ENCODE measurements around the gene FEZF1. TPM values are rescaled to one million over a fixed set of nuclear protein-coding genes. Genes with fewer than 3 reads are reported as not detected.

The FEZF1 gene
- total and polyA plus RNA-seq, 8 donors = not detected

- no peaks in the 10 kb centered on the region for H3K36me3 ChIP-seq
- intact Hi-C loops (cut with DNase I; ENCODE audit: low total_unique reads) = no loop called here
- H3K9me3 ChIP-seq = peaks cover 0 to 7% (median 0%) of the 10 kb centered on the region in 4 donors
- H3K4me3 ChIP-seq = peak overlapping the region in 1 of 4 donors; percentile 25
- DNase-seq = peak in 1 of 2 donors; percentile 6
- TF ChIP-seq EP300 (IDR thresholded peaks at IDR 0.05) (no peak), CTCF (IDR thresholded peaks at IDR 0.05) (no peak), POLR2A (IDR thresholded peaks at IDR 0.05) (no peak), POLR2AphosphoS5 (IDR thresholded peaks at IDR 0.05) (no peak)
- no peak overlapping the region for H3K27ac ChIP-seq
- H3K4me1 ChIP-seq = peaks cover 13 to 37% (median 26%) of the 10 kb centered on the region in 4 donors
- peaks cover 17 to 74% (median 63%) of the 10 kb centered on the region in 3 donors for H3K27me3 ChIP-seq
- WGBS, 5 donors = 7 to 10% (median 10%) methylated on average over 25 of the region's 25 CpGs
Measured at GRCh38 chr7:122315507-122316466, 11.2 kb upstream of the FEZF1 start.

GRCh38 chr7:122314284-122314683, 9.7 kb upstream of the FEZF1 start:
- H3K27ac ChIP-seq = no peak overlapping the region
- 20 to 30% (median 26%) methylated on average over 4 of the region's 4 CpGs for WGBS, 5 donors

GRCh38 chr7:122312789-122313188, 8.2 kb upstream of the FEZF1 start:
- WGBS, 5 donors = 17 to 30% (median 21%) methylated on average over 3 of the region's 3 CpGs
- TF ChIP-seq POLR2AphosphoS5 (IDR thresholded peaks at IDR 0.05) (no peak), CTCF (IDR thresholded peaks at IDR 0.05) (no peak), EP300 (IDR thresholded peaks at IDR 0.05) (no peak)
- peaks cover 0 to 7% (median 0%) of the 10 kb centered on the region in 4 donors for H3K9me3 ChIP-seq

More at GRCh38 chr7:122314284-122314683, 9.7 kb upstream of the FEZF1 start:
- Histone ChIP-seq H3K9me3 (peaks cover 0 to 7% (median 0%) of the 10 kb centered on the region in 4 donors), H3K27me3 (peaks cover 26 to 89% (median 78%) of the 10 kb centered on the region in 3 donors), H3K4me3 (no peak overlapping the region), H3K36me3 (no peaks in the 10 kb centered on the region), H3K4me1 (peaks cover 18 to 51% (median 37%) of the 10 kb centered on the region in 4 donors)
- intact Hi-C loops (cut with DNase I; ENCODE audit: low total_unique reads) = no loop called here
- TF ChIP-seq POLR2A (IDR thresholded peaks at IDR 0.05) (no peak), CTCF (IDR thresholded peaks at IDR 0.05) (no peak), POLR2AphosphoS5 (IDR thresholded peaks at IDR 0.05) (no peak), EP300 (IDR thresholded peaks at IDR 0.05) (no peak)
- no peak for DNase-seq

GRCh38 chr7:122311734-122312450, 7.3 kb upstream of the FEZF1 start:
- DNase-seq = peak in 1 of 2 donors; percentile 45
- TF ChIP-seq EP300 (IDR thresholded peaks at IDR 0.05) = no peak
- TF ChIP-seq POLR2AphosphoS5 (IDR thresholded peaks at IDR 0.05) = no peak
- TF ChIP-seq POLR2A (IDR thresholded peaks at IDR 0.05) = no peak
- no peak for TF ChIP-seq CTCF (IDR thresholded peaks at IDR 0.05)

More at GRCh38 chr7:122312789-122313188, 8.2 kb upstream of the FEZF1 start:
- no peak overlapping the region for H3K4me3 ChIP-seq
- no peaks in the 10 kb centered on the region for H3K36me3 ChIP-seq
- peaks cover 18 to 51% (median 37%) of the 10 kb centered on the region in 4 donors for H3K4me1 ChIP-seq
- H3K27me3 ChIP-seq = peaks cover 32 to 98% (median 93%) of the 10 kb centered on the region in 3 donors
- H3K27ac ChIP-seq = no peak overlapping the region
- DNase-seq = no peak
- intact Hi-C loops (cut with DNase I; ENCODE audit: low total_unique reads) = no loop called here

More at GRCh38 chr7:122311734-122312450, 7.3 kb upstream of the FEZF1 start:
- intact Hi-C loops (cut with DNase I; ENCODE audit: low total_unique reads) = no loop called here
- H3K4me1 ChIP-seq = peaks cover 16 to 50% (median 35%) of the 10 kb centered on the region in 4 donors
- peak overlapping the region in 3 of 4 donors; percentile 7 to 39 (median 20) for H3K4me3 ChIP-seq
- H3K9me3 ChIP-seq = peaks cover 0 to 7% (median 0%) of the 10 kb centered on the region in 4 donors
- no peak overlapping the region for H3K27ac ChIP-seq
- 6 to 9% (median 7%) methylated on average over 34 of the region's 34 CpGs for WGBS, 5 donors
- H3K27me3 ChIP-seq = peaks cover 35 to 100% (median 97%) of the 10 kb centered on the region in 3 donors
- no peaks in the 10 kb centered on the region for H3K36me3 ChIP-seq

All from stomach (tissue), 9 donors.